ENCODE data around the gene POU2F2.

DNA sequence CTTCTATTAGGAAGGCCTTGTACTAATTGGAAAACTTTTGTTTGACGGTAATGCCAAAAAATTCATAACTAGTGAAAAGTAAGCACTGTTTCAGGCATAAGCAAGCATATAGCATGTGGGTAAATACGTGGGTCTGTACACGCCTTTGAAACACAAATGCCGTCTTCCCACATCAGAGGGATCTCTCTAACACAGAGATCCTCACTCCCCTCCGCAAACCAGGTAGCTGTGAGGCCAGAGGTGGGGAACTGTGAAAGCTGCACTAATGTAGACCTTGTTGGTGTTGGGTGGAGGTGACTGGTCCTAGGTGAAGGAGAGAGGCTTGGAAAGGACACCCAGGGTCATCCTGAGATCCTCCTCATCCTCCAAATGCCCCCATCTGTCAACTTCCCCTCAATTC, 16.0 kb upstream of the POU2F2 start:
- TF ChIP-seq, protein P1, sequence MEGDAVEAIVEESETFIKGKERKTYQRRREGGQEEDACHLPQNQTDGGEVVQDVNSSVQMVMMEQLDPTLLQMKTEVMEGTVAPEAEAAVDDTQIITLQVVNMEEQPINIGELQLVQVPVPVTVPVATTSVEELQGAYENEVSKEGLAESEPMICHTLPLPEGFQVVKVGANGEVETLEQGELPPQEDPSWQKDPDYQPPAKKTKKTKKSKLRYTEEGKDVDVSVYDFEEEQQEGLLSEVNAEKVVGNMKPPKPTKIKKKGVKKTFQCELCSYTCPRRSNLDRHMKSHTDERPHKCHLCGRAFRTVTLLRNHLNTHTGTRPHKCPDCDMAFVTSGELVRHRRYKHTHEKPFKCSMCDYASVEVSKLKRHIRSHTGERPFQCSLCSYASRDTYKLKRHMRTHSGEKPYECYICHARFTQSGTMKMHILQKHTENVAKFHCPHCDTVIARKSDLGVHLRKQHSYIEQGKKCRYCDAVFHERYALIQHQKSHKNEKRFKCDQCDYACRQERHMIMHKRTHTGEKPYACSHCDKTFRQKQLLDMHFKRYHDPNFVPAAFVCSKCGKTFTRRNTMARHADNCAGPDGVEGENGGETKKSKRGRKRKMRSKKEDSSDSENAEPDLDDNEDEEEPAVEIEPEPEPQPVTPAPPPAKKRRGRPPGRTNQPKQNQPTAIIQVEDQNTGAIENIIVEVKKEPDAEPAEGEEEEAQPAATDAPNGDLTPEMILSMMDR (conservative IDR thresholded peaks at IDR 0.05): no peak
- TF ChIP-seq ZFX (IDR thresholded peaks at IDR 0.05): no peak

Measured in C4-2B (cell line).